HL-60 (cell line): ENCODE data around the gene CFAP299.

Experiments
- CTCF ChIP-seq: IDR thresholded peaks from one replicate; pipeline ENCODE4 v1.5.1; 2011; ENCODE audit warnings: low read length, control low read depth, inconsistent platforms; ENCODE audit not compliant: insufficient read depth
- GABPA ChIP-seq: IDR thresholded peaks from 2 replicates; pipeline ENCODE4 v1.6.1; 2012; ENCODE audit warnings: low read depth
- POLR2AphosphoS5 ChIP-seq: IDR thresholded peaks from 2 replicates; pipeline ENCODE4 v1.6.1; 2012; ENCODE audit warnings: low read depth
- REST ChIP-seq: IDR thresholded peaks from 2 replicates; pipeline ENCODE4 v1.6.1; 2012; ENCODE audit warnings: low read depth; ENCODE audit not compliant: insufficient replicate concordance
- SPI1 ChIP-seq: IDR thresholded peaks from 2 replicates; pipeline ENCODE4 v1.6.1; 2012; ENCODE audit warnings: low read depth, mild to moderate bottlenecking, borderline replicate concordance

DNA sequence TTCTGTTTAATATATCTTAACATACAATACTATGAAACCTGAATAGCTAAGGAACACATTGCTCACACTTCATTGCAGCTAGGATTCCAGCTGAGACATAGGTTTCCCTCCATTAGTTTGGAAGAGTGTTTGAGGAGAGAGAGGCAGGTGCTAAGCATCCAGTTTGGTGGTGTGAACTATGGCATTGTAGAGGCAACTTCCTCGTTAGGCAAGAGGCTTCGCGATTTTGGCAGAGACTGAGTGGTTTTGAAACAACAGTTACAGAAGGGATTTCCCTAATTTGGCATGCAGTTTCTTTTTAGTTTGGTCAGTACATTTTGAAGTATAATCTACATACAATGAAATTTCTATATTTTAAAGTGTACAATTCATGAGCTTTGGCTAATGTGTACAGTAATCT is 577.9 kb downstream of the CFAP299 start:
- TF ChIP-seq CTCF: no peak
- TF ChIP-seq GABPA: no peak
- TF ChIP-seq REST: no peak
- no peak for TF ChIP-seq SPI1
- TF ChIP-seq POLR2AphosphoS5: no peak
